HFFc6 (cell line): ENCODE data around the gene GARS1. TPM values are rescaled to one million over a fixed set of nuclear protein-coding genes. Genes with fewer than 3 reads are reported as not detected.
"Not testable (repeated sequence)": the region's sequence is repeated elsewhere in the genome, so short reads cannot be mapped to it uniquely, and the experiment has no call there.

Experiments used
- DNase-seq: peaks from one replicate; pipeline ENCODE4 v3.0.0-alpha.2; 2018
- H3K27ac Mint-ChIP-seq: 2 replicates; pipeline ENCODE4 v1.8.0; 2020; ENCODE audit warnings: mild to moderate bottlenecking, mixed read lengths
- H3K27me3 Mint-ChIP-seq: 2 replicates; pipeline ENCODE4 v1.8.0; 2021; ENCODE audit warnings: mild to moderate bottlenecking, moderate library complexity, mixed read lengths; ENCODE audit not compliant: insufficient read depth
- H3K36me3 Mint-ChIP-seq: 2 replicates; pipeline ENCODE4 v1.8.0; 2021; ENCODE audit warnings: low read depth, mixed read lengths
- H3K4me1 Mint-ChIP-seq: 2 replicates; pipeline ENCODE4 v1.8.0; 2020; ENCODE audit warnings: low read depth, mixed read lengths
- H3K4me3 Mint-ChIP-seq: 2 replicates; pipeline ENCODE4 v1.8.0; 2020; ENCODE audit warnings: mild to moderate bottlenecking, moderate library complexity, mixed read lengths
- H3K9me3 Mint-ChIP-seq: 2 replicates; pipeline ENCODE4 v1.8.0; 2020; ENCODE audit warnings: mild to moderate bottlenecking, mixed read lengths
- CTCF ChIP-seq: fragments of 200-600 bp; sonication (generic); IDR thresholded peaks from 2 replicates; pipeline ENCODE4 v1.5.0; 2021; ENCODE audit warnings: antibody characterized with exemption, mild to moderate bottlenecking
- total RNA-seq, 6 experiments: library from RNA; stranded (reverse); fragmentation: NEBNext Ultra II Directional; extraction: Animal tissue kit (Norgen Biotek cat#: 25700); gene quantifications; 2 replicates in 1 of 6; 3 replicates in 5 of 6; pipeline ENCODE4 v1.2.3, GENCODE V29; 2021

Gene GARS1
- total RNA-seq, 6 experiments from 2014 or later: 258 to 330 (median 271) TPM

- Mint-ChIP-seq H3K9me3 (peaks cover 13% of the 10 kb centered on the region), H3K36me3 (peaks cover 80% of the 10 kb centered on the region), H3K4me1 (no peaks in the 10 kb centered on the region), H3K27me3 (no peaks in the 10 kb centered on the region; the same call in 1 of the 2 replicates), H3K27ac (no peak overlapping the region), H3K4me3 (no peak overlapping the region)
- no peak for TF ChIP-seq CTCF
- DNase-seq: no peak
Measured at GRCh38 chr7:30575910-30576309, 18.8 kb upstream of the GARS1 start.

- Mint-ChIP-seq H3K27me3 (no peaks in the 10 kb centered on the region; the same call in 1 of the 2 replicates), H3K4me3 (no peak overlapping the region), H3K9me3 (no peaks in the 10 kb centered on the region), H3K27ac (no peak overlapping the region), H3K36me3 (peaks cover 55% of the 10 kb centered on the region), H3K4me1 (peaks cover 8% of the 10 kb centered on the region)
- DNase-seq: no peak
- no peak for TF ChIP-seq CTCF
Measured at GRCh38 chr7:30583181-30583580, 11.5 kb upstream of the GARS1 start.

GRCh38 chr7:30584415-30584814 is 10.3 kb upstream of the GARS1 start:
- Mint-ChIP-seq H3K27me3 (no peaks in the 10 kb centered on the region; the same call in 1 of the 2 replicates), H3K36me3 (peaks cover 47% of the 10 kb centered on the region), H3K4me1 (peaks cover 9% of the 10 kb centered on the region), H3K9me3 (no peaks in the 10 kb centered on the region), H3K4me3 (no peak overlapping the region), H3K27ac (no peak overlapping the region)
- no peak for DNase-seq
- no peak for TF ChIP-seq CTCF

GRCh38 chr7:30584965-30585364 is 9.7 kb upstream of the GARS1 start:
- Mint-ChIP-seq H3K4me3 (no peak overlapping the region), H3K27ac (no peak overlapping the region), H3K4me1 (peaks cover 14% of the 10 kb centered on the region), H3K36me3 (peaks cover 45% of the 10 kb centered on the region), H3K27me3 (no peaks in the 10 kb centered on the region), H3K9me3 (no peaks in the 10 kb centered on the region)
- DNase-seq: no peak
- TF ChIP-seq CTCF: no peak

- TF ChIP-seq CTCF: no peak
- no peaks in the 10 kb centered on the region for H3K27me3 Mint-ChIP-seq
- H3K9me3 Mint-ChIP-seq: no peaks in the 10 kb centered on the region
- no peak overlapping the region for H3K27ac Mint-ChIP-seq
- peaks cover 38% of the 10 kb centered on the region for H3K36me3 Mint-ChIP-seq
- no peak overlapping the region for H3K4me3 Mint-ChIP-seq
- H3K4me1 Mint-ChIP-seq: peaks cover 14% of the 10 kb centered on the region
- no peak for DNase-seq
Measured at GRCh38 chr7:30585675-30586074, 9.0 kb upstream of the GARS1 start.

- not testable (repeated sequence) for H3K27me3 Mint-ChIP-seq, DNase-seq, H3K4me3 Mint-ChIP-seq, H3K27ac Mint-ChIP-seq, H3K9me3 Mint-ChIP-seq
- Mint-ChIP-seq H3K36me3 (peaks cover 36% of the 10 kb centered on the region), H3K4me1 (peaks cover 31% of the 10 kb centered on the region)
Measured at GRCh38 chr7:30587547-30587946, 7.1 kb upstream of the GARS1 start.
